ENCODE results near the gene HNMT. TPM values are rescaled to one million over a fixed set of nuclear protein-coding genes. Genes with fewer than 3 reads are reported as not detected.
A peak's percentile ranks its signal among the peaks of the same experiment; 100 is the strongest.

HNMT gene
- total and polyA plus RNA-seq, 2 of the 13 experiments (the other 11 are each of a cell fraction or from before 2014, with no cell fraction given), result 279 to 309 TPM

DNA sequence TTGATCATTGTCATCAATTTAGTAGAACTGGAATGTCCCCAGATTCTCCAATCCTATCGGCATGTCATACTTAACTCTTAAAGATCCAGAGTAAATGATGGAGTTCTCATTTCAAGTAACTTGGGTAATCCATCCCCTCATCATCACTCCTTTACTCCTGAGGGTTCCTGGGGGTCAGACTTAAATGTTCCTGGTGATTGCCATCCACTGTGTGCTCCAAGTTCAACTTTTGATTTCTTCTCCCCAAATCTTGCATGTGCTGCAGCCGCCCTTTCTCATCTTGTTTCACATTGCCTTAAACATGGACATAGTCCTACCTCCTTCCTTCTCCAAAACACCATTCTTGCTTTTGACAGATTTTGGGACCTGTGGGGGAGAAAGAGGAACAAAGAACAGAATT is 43.2 kb downstream of the HNMT start:
- DNase-seq (ENCODE audit: low spot score), result no peak
- WGBS (ENCODE audit: low lambda C conversion rate), result 95% methylated on average over 2 of the region's 2 CpGs

DNA sequence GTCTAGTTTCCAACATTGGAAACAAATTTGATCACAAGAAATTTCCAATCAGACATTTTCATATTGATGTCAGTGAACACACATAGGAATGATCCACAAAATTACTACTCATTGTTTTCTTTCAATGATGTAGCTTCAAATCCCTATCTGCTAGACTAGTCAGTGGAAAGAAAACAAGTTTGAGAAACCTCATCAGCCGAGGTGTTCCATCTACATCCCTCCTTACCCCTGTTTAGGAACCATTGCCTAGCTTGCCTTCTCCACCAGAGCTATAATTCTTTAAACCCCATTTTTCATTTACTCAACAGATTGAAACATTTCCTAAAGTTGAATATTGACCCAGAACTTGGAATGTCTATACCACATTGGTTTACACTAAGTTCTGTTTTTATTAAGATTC is 45.3 kb downstream of the HNMT start:
- peak; percentile 8; the same call in 1 of the 3 replicates for ATAC-seq
- H3K27ac ChIP-seq (ENCODE audit: extremely low read length, insufficient read depth, low read length), result no peak overlapping the region
- H3K4me3 ChIP-seq (replicated peaks in 1 of 3; ENCODE audit: insufficient read depth in 1 of 3, low read depth in 2 of 3, low read length in 3 of 3), result no peak overlapping the region
- BruUV-seq (replicated peaks), result no TSS peak
- H3K36me3 ChIP-seq (replicated peaks in 1 of 2; ENCODE audit: control insufficient read depth in 1 of 2, insufficient read depth in 2 of 2, low read length in 2 of 2), result peaks cover 15 to 54% of the 10 kb centered on the region in 2 experiments
- ChIA-PET POLR2A (interaction anchor here (0.6 to 1.7 kb wide), 3 partner anchors 46 to 777 kb away, joined by 3 to 7 read pairs (median 3); partner anchors contain the start of gene HNMT), CTCF (ENCODE audit: low intra/inter-chr PET ratio, low total read pairs) (no interaction called here)
- DNase-seq (ENCODE audit: low spot score), result no peak
- H3K4me2 ChIP-seq (ENCODE audit: low read depth, low read length), result no peak overlapping the region
- FAIRE-seq, result no peak
- H2AFZ ChIP-seq (ENCODE audit: low read length), result no peak overlapping the region
- H3K27me3 ChIP-seq (ENCODE audit: control insufficient read depth in 1 of 2, insufficient read depth in 2 of 2, low read length in 2 of 2), result no peaks in the 10 kb centered on the region
- H3K9me3 ChIP-seq (ENCODE audit: low read length), result no peaks in the 10 kb centered on the region
- TF ChIP-seq THAP11 (CRISPR knock-in tag; IDR thresholded peaks at IDR 0.05) (0 out of 2 replicates have a peak, but pooled peaks have one; percentile 6), FOSL2 (CRISPR knock-in tag; IDR thresholded peaks at IDR 0.05) (no peak), ZNF879 (CRISPR knock-in tag; IDR thresholded peaks at IDR 0.05) (no peak), POLR2AphosphoS5 (IDR thresholded peaks at IDR 0.05; ENCODE audit: low read depth, low read length) (0 out of 2 replicates have a peak, but pooled peaks have one; percentile 30), RBM22 (optimal IDR thresholded peaks at IDR 0.05; ENCODE audit: low read length) (peak; percentile 54), ZNF562 (CRISPR knock-in tag; IDR thresholded peaks at IDR 0.05; ENCODE audit: borderline replicate concordance) (no peak), POLR2AphosphoS2 (IDR thresholded peaks at IDR 0.05; ENCODE audit: low read depth, low read length) (peak; percentile 87; the same call in 1 of the 2 replicates)
- no peaks in the 10 kb centered on the region for H3K4me1 ChIP-seq (ENCODE audit: insufficient read depth, low read length)
- no peak overlapping the region for H3K9ac ChIP-seq (ENCODE audit: insufficient read depth, low read depth, low read length)
- intact Hi-C loops (cut with micrococcal nuclease; ENCODE audit: unreplicated experiment) (loop anchor here (5.0 kb wide), 1 partner anchor 818 kb away; no protein-coding TSS in a partner anchor), in situ Hi-C loops (cut with HindIII; ENCODE audit: extremely low pct_ligation_motif_present, low pct_unique_long_range_greater_than_20kb) (no loop called here)
- H4K20me1 ChIP-seq (ENCODE audit: insufficient read depth, low read length), result no peaks in the 10 kb centered on the region
- H3K79me2 ChIP-seq (ENCODE audit: insufficient read depth, low read length), result no peaks in the 10 kb centered on the region
- 94% methylated on average over 1 of the region's 1 CpG for WGBS (ENCODE audit: low lambda C conversion rate)

More for the DNA sequence above, 43.2 kb downstream of the HNMT start:
- FAIRE-seq, result no peak
- no peak overlapping the region for H3K9ac ChIP-seq (ENCODE audit: insufficient read depth, low read depth, low read length)
- intact Hi-C loops (cut with micrococcal nuclease; ENCODE audit: unreplicated experiment) (no loop called here), in situ Hi-C loops (cut with HindIII; ENCODE audit: extremely low pct_ligation_motif_present, low pct_unique_long_range_greater_than_20kb) (no loop called here)
- no peak overlapping the region for H3K4me2 ChIP-seq (ENCODE audit: low read depth, low read length)
- H2AFZ ChIP-seq (ENCODE audit: low read length), result no peak overlapping the region
- no peak for ATAC-seq
- no peaks in the 10 kb centered on the region for H4K20me1 ChIP-seq (ENCODE audit: insufficient read depth, low read length)
- H3K4me1 ChIP-seq (ENCODE audit: insufficient read depth, low read length), result no peaks in the 10 kb centered on the region
- no peaks in the 10 kb centered on the region for H3K9me3 ChIP-seq (ENCODE audit: low read length)
- peaks cover 18 to 59% of the 10 kb centered on the region in 2 experiments for H3K36me3 ChIP-seq (replicated peaks in 1 of 2; ENCODE audit: control insufficient read depth in 1 of 2, insufficient read depth in 2 of 2, low read length in 2 of 2)
- H3K27ac ChIP-seq (ENCODE audit: extremely low read length, insufficient read depth, low read length), result no peak overlapping the region
- H3K4me3 ChIP-seq (replicated peaks in 1 of 3; ENCODE audit: insufficient read depth in 1 of 3, low read depth in 2 of 3, low read length in 3 of 3), result no peak overlapping the region
- H3K79me2 ChIP-seq (ENCODE audit: insufficient read depth, low read length), result no peaks in the 10 kb centered on the region
- ChIA-PET POLR2A (no interaction called here), CTCF (ENCODE audit: low intra/inter-chr PET ratio, low total read pairs) (no interaction called here)
- TF ChIP-seq RBM22 (optimal IDR thresholded peaks at IDR 0.05; ENCODE audit: low read length), result peak; percentile 88
- peak; percentile 91 for TF ChIP-seq POLR2AphosphoS2 (IDR thresholded peaks at IDR 0.05; ENCODE audit: low read depth, low read length)
- TF ChIP-seq, protein P1, sequence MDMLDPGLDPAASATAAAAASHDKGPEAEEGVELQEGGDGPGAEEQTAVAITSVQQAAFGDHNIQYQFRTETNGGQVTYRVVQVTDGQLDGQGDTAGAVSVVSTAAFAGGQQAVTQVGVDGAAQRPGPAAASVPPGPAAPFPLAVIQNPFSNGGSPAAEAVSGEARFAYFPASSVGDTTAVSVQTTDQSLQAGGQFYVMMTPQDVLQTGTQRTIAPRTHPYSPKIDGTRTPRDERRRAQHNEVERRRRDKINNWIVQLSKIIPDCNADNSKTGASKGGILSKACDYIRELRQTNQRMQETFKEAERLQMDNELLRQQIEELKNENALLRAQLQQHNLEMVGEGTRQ (IDR thresholded peaks at IDR 0.05; ENCODE audit: low read depth, low read length), result no peak
- TF ChIP-seq, protein P1 (CRISPR knock-in tag; IDR thresholded peaks at IDR 0.05; ENCODE audit: borderline replicate concordance), result no peak
- 0 out of 2 replicates have a peak, but pooled peaks have one; percentile 40 for TF ChIP-seq POLR2G (IDR thresholded peaks at IDR 0.05; ENCODE audit: low read depth, low read length)
- H3K27me3 ChIP-seq (ENCODE audit: control insufficient read depth in 1 of 2, insufficient read depth in 2 of 2, low read length in 2 of 2), result no peaks in the 10 kb centered on the region
- no TSS peak for BruUV-seq (replicated peaks)

All from HepG2 (cell line).